Hepatocyte (in vitro differentiated cells): Measurements from ENCODE around the gene UFL1.

Experiments
- EZH2phosphoT487 ChIP-seq: fragments of 200-600 bp; sonication (generic); IDR thresholded peaks from one replicate; pipeline ENCODE4 v1.6.1; 2018; ENCODE audit warnings: antibody characterized with exemption, mild to moderate bottlenecking, low read depth, moderate library complexity; ENCODE audit not compliant: unreplicated experiment, severe bottlenecking
- TF ChIP-seq, protein P1 (sequence below): fragments of 200-600 bp; sonication (generic); IDR thresholded peaks from 2 replicates; pipeline ENCODE4 v1.5.1; 2016; ENCODE audit warnings: antibody characterized with exemption, mild to moderate bottlenecking; ENCODE audit not compliant: poor library complexity

DNA sequence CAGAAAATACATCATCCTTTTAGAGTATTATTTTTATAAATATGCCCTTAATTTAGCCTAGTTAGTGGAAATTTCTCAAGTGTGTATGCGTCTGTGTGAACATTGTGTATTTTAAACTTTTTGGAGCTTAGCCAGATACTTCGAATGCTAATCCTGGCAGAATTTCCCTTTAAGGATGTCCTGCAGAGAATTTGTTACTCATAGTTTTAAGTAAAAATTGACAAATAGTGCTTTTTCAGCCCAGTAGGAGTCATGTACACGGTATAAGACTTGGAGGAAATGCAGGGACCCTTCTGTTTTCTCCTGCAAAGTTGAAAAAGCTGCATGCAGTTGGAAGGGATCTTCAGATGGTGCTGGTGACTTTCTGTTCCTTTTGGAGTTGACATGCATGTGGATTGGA, 41.3 kb downstream of the UFL1 start, which contains the start of gene FHL5:
- TF ChIP-seq, protein P1, sequence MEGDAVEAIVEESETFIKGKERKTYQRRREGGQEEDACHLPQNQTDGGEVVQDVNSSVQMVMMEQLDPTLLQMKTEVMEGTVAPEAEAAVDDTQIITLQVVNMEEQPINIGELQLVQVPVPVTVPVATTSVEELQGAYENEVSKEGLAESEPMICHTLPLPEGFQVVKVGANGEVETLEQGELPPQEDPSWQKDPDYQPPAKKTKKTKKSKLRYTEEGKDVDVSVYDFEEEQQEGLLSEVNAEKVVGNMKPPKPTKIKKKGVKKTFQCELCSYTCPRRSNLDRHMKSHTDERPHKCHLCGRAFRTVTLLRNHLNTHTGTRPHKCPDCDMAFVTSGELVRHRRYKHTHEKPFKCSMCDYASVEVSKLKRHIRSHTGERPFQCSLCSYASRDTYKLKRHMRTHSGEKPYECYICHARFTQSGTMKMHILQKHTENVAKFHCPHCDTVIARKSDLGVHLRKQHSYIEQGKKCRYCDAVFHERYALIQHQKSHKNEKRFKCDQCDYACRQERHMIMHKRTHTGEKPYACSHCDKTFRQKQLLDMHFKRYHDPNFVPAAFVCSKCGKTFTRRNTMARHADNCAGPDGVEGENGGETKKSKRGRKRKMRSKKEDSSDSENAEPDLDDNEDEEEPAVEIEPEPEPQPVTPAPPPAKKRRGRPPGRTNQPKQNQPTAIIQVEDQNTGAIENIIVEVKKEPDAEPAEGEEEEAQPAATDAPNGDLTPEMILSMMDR, result no peak
- no peak for TF ChIP-seq EZH2phosphoT487
